Liver (tissue), 9 donors: Measurements from ENCODE around the gene C10orf67. TPM values are rescaled to one million over a fixed set of nuclear protein-coding genes. Genes with fewer than 3 reads are reported as not detected.
"Not testable (repeated sequence)": the region's sequence is repeated elsewhere in the genome, so short reads cannot be mapped to it uniquely, and the experiment has no call there.

Experiments used
- DNase-seq: peaks from one replicate; pipeline ENCODE4 v3.0.0-alpha.2; 2017; ENCODE audit warnings: low spot score
- H3K27ac ChIP-seq, 2 donors: one replicate each; pipeline ENCODE4 v1.7.0; 2013; ENCODE audit warnings: inconsistent platforms in 2 of 2, low read length in 2 of 2, control low read depth in 1 of 2, low read depth in 1 of 2, mild to moderate bottlenecking in 1 of 2
- H3K27me3 ChIP-seq, 4 donors: one replicate each; pipeline versions ENCODE4 v1.6.1 to v1.7.0; 2013; ENCODE audit warnings: low read length in 3 of 4, inconsistent platforms in 1 of 4, mild to moderate bottlenecking in 1 of 4, moderate library complexity in 1 of 4; ENCODE audit not compliant: control insufficient read depth in 4 of 4, insufficient read depth in 4 of 4
- H3K36me3 ChIP-seq, 4 donors: one replicate each; pipeline versions ENCODE4 v1.6.1 to v1.7.0; 2013; ENCODE audit warnings: low read length in 3 of 4, mild to moderate bottlenecking in 3 of 4, low read depth in 1 of 4, moderate library complexity in 1 of 4; ENCODE audit not compliant: control insufficient read depth in 4 of 4, insufficient read depth in 3 of 4
- H3K4me1 ChIP-seq, 4 donors: one replicate each; pipeline versions ENCODE4 v1.6.1 to v1.7.0; 2013; ENCODE audit warnings: low read length in 3 of 4, mild to moderate bottlenecking in 3 of 4, moderate library complexity in 1 of 4; ENCODE audit not compliant: control insufficient read depth in 4 of 4, insufficient read depth in 4 of 4
- H3K4me3 ChIP-seq, 3 donors: one replicate each; pipeline versions ENCODE4 v1.6.1 to v1.7.0; 2013; ENCODE audit warnings: low read length in 3 of 3, control low read depth in 1 of 3, low read depth in 1 of 3, mild to moderate bottlenecking in 1 of 3
- H3K9ac ChIP-seq, 2 donors: one replicate each; pipeline ENCODE4 v1.7.0; 2013; ENCODE audit warnings: low read length in 2 of 2, mild to moderate bottlenecking in 2 of 2, moderate library complexity in 2 of 2, control low read depth in 1 of 2, low read depth in 1 of 2
- H3K9me3 ChIP-seq, 4 donors: one replicate each; pipeline versions ENCODE4 v1.6.1 to v1.7.0; 2013; ENCODE audit warnings: low read length in 3 of 4; ENCODE audit not compliant: control insufficient read depth in 4 of 4
- EGR1 ChIP-seq, 2 donors: IDR thresholded peaks; 2 replicates each; pipeline ENCODE4 v1.6.1; 2016 to 2018; ENCODE audit warnings: antibody characterized with exemption in 2 of 2, low read depth in 2 of 2
- FOXA1 ChIP-seq: IDR thresholded peaks from 2 replicates; pipeline ENCODE4 v1.6.1; 2016; ENCODE audit warnings: antibody characterized with exemption
- FOXA2 ChIP-seq: IDR thresholded peaks from 2 replicates; pipeline ENCODE4 v1.6.1; 2016; ENCODE audit warnings: antibody characterized with exemption
- GABPA ChIP-seq, 2 donors: IDR thresholded peaks in 1 of 2; conservative IDR thresholded peaks in 1 of 2; 2 replicates each; pipeline ENCODE4 v1.6.1; 2016; ENCODE audit warnings: antibody characterized with exemption in 2 of 2, mild to moderate bottlenecking in 1 of 2, moderate library complexity in 1 of 2
- HNF4A ChIP-seq, 2 donors: conservative IDR thresholded peaks; 2 replicates each; pipeline ENCODE4 v1.6.1; 2016; ENCODE audit warnings: antibody characterized with exemption in 2 of 2, mild to moderate bottlenecking in 2 of 2
- HNF4G ChIP-seq: IDR thresholded peaks from 2 replicates; pipeline ENCODE4 v1.6.1; 2016; ENCODE audit warnings: antibody characterized with exemption
- JUND ChIP-seq, 2 donors: IDR thresholded peaks; 2 replicates each; pipeline ENCODE4 v1.6.1; 2016; ENCODE audit warnings: antibody characterized with exemption in 2 of 2
- NR2F2 ChIP-seq: IDR thresholded peaks from 2 replicates; pipeline ENCODE4 v1.6.1; 2016; ENCODE audit warnings: antibody characterized with exemption
- RAD21 ChIP-seq, 2 donors: IDR thresholded peaks; 2 replicates each; pipeline ENCODE4 v1.6.1; 2016; ENCODE audit warnings: antibody characterized with exemption in 2 of 2, mild to moderate bottlenecking in 2 of 2
- RXRA ChIP-seq, 2 donors: IDR thresholded peaks; 2 replicates each; pipeline ENCODE4 v1.6.1; 2017 to 2018; ENCODE audit warnings: antibody characterized with exemption in 2 of 2, mild to moderate bottlenecking in 1 of 2
- SP1 ChIP-seq: IDR thresholded peaks from 2 replicates; pipeline ENCODE4 v1.6.1; 2018; ENCODE audit warnings: antibody characterized with exemption, mild to moderate bottlenecking
- TAF1 ChIP-seq: conservative IDR thresholded peaks from 2 replicates; pipeline ENCODE4 v1.6.1; 2016; ENCODE audit warnings: antibody characterized with exemption, mild to moderate bottlenecking
- YY1 ChIP-seq: IDR thresholded peaks from 2 replicates; pipeline ENCODE4 v1.6.1; 2016; ENCODE audit warnings: antibody characterized with exemption, mild to moderate bottlenecking
- WGBS: extraction: QIAGEN DNeasy Blood & Tissue Kit; methylation state at CpG from one replicate; pipeline ENCODE4 v1.1.7; 2013; 5-methylcytosine and 5-hydroxymethylcytosine counted together
- polyA plus RNA-seq, 2 donors: library from polyadenylated mRNA; stranded (reverse) in 1 of 2; unstranded in 1 of 2; fragments of 200-250 nt in 1 of 2; fragments of >200 nt in 1 of 2; fragmentation: Nextera tagmentation in 1 of 2; extraction: Ambion mirVana in 1 of 2; gene quantifications; one replicate each; pipeline versions ENCODE4 v1.2.1 to v1.2.3, GENCODE V29; 2013 to 2015
- total RNA-seq, 2 donors: library from RNA; depleted of rRNA; stranded (reverse); fragments of >200 nt; gene quantifications; one replicate each; pipeline ENCODE4 v1.2.3, GENCODE V29; 2014
- TF ChIP-seq, protein P1 (sequence below): IDR thresholded peaks from 2 replicates; pipeline ENCODE4 v1.6.1; 2016; ENCODE audit warnings: antibody characterized with exemption
- TF ChIP-seq, protein P2 (sequence below): IDR thresholded peaks from 2 replicates; pipeline ENCODE4 v1.6.1; 2016; ENCODE audit warnings: antibody characterized with exemption
- TF ChIP-seq, protein P3 (sequence below): IDR thresholded peaks from 2 replicates; pipeline ENCODE4 v1.6.1; 2016; ENCODE audit warnings: antibody characterized with exemption
- TF ChIP-seq, protein P4 (sequence below): IDR thresholded peaks from 2 replicates; pipeline ENCODE4 v1.6.1; 2016; ENCODE audit warnings: antibody characterized with exemption, mild to moderate bottlenecking
- donor health status: healthy.
- donor health status: healthy.
- donor health status: healthy.
- donor health status: healthy.
- donor health status: healthy.

Gene C10orf67
- total and polyA plus RNA-seq, 4 donors = 0.02 TPM; not detected in 3

DNA sequence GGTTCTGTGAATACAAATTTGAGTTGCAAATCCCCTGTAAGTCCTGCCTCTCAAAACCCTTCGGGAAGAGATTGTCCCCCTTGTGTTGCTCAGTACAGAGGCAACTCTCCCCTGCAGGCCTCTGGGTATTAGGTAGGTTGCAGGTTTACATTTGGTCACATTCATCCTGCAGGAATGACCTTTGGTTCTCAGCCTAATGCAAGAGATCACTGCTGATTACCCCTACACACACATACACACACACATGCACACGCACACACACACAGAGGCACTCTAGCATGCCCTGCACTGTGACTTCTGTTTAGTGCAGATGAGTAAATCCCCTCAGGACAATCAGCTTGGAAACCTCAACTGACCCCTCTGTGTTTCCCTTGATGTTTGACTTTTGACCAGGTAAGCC is 69.2 kb downstream of the C10orf67 start:
- TF ChIP-seq NR2F2 (no peak), EGR1 (IDR thresholded peaks at IDR 0.05; ENCODE audit: low read depth in 2 of 2) (no peak), GABPA (IDR thresholded peaks at IDR 0.05 in 1 of 2, conservative IDR thresholded peaks at IDR 0.05 in 1 of 2) (no peak), RXRA (IDR thresholded peaks at IDR 0.05) (no peak), HNF4G (no peak), JUND (IDR thresholded peaks at IDR 0.05) (no peak), RAD21 (IDR thresholded peaks at IDR 0.05) (no peak), FOXA2 (no peak), FOXA1 (no peak), TAF1 (no peak), SP1 (no peak), HNF4A (conservative IDR thresholded peaks at IDR 0.05) (no peak), YY1 (no peak)
- TF ChIP-seq, protein P1, sequence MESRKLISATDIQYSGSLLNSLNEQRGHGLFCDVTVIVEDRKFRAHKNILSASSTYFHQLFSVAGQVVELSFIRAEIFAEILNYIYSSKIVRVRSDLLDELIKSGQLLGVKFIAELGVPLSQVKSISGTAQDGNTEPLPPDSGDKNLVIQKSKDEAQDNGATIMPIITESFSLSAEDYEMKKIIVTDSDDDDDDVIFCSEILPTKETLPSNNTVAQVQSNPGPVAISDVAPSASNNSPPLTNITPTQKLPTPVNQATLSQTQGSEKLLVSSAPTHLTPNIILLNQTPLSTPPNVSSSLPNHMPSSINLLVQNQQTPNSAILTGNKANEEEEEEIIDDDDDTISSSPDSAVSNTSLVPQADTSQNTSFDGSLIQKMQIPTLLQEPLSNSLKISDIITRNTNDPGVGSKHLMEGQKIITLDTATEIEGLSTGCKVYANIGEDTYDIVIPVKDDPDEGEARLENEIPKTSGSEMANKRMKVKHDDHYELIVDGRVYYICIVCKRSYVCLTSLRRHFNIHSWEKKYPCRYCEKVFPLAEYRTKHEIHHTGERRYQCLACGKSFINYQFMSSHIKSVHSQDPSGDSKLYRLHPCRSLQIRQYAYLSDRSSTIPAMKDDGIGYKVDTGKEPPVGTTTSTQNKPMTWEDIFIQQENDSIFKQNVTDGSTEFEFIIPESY = no peak
- TF ChIP-seq, protein P2, sequence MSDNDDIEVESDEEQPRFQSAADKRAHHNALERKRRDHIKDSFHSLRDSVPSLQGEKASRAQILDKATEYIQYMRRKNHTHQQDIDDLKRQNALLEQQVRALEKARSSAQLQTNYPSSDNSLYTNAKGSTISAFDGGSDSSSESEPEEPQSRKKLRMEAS = no peak
- TF ChIP-seq, protein P3, sequence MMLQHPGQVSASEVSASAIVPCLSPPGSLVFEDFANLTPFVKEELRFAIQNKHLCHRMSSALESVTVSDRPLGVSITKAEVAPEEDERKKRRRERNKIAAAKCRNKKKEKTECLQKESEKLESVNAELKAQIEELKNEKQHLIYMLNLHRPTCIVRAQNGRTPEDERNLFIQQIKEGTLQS = no peak
- H3K9ac ChIP-seq = no peak overlapping the region
- H3K27me3 ChIP-seq = no peaks in the 10 kb centered on the region
- 63% methylated on average over 2 of the region's 2 CpGs for WGBS
- no peak overlapping the region for H3K27ac ChIP-seq
- H3K4me1 ChIP-seq = no peaks in the 10 kb centered on the region
- H3K9me3 ChIP-seq = peaks cover 0 to 7% (median 1%) of the 10 kb centered on the region in 4 donors
- H3K4me3 ChIP-seq = no peak overlapping the region
- no peaks in the 10 kb centered on the region for H3K36me3 ChIP-seq
- no peak for DNase-seq

DNA sequence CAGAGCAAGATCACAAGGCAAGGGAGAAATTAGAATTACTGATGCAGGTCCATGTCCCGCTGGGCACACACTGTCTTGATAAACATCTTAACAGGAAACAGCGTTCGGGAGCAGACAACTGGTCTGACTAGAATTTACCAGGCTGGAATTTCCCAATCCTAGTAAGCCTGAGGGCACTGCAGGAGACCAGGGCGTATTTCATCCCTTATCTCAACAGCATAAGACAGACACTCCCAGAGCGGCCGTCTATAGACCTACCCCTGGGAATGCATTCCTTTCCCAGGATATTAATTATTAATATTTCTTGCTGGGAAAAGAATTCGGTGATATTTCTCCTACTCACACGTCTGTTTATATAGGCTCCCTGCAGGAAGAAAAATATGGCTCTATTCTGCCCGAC is 70.4 kb downstream of the C10orf67 start:
- H3K27ac ChIP-seq, H3K4me1 ChIP-seq, H3K4me3 ChIP-seq, H3K27me3 ChIP-seq, H3K36me3 ChIP-seq, DNase-seq, H3K9me3 ChIP-seq, H3K9ac ChIP-seq: not testable (repeated sequence)
- WGBS = 92% methylated on average over 9 of the region's 9 CpGs

GRCh38 chr10:23270531-23270930 is 74.1 kb downstream of the C10orf67 start:
- H3K9me3 ChIP-seq = peaks cover 0 to 9% (median 2%) of the 10 kb centered on the region in 4 donors

More at GRCh38 chr10:23270531-23270930, 74.1 kb downstream of the C10orf67 start:
- Histone ChIP-seq H3K4me3 (no peak overlapping the region), H3K27ac (no peak overlapping the region), H3K36me3 (no peaks in the 10 kb centered on the region), H3K9ac (no peak overlapping the region), H3K4me1 (no peaks in the 10 kb centered on the region), H3K27me3 (no peaks in the 10 kb centered on the region)
- WGBS = 86% methylated on average over 3 of the region's 3 CpGs
- no peak for DNase-seq
- TF ChIP-seq JUND (IDR thresholded peaks at IDR 0.05) (no peak), NR2F2 (no peak), RAD21 (IDR thresholded peaks at IDR 0.05) (no peak)
- TF ChIP-seq, protein P4, sequence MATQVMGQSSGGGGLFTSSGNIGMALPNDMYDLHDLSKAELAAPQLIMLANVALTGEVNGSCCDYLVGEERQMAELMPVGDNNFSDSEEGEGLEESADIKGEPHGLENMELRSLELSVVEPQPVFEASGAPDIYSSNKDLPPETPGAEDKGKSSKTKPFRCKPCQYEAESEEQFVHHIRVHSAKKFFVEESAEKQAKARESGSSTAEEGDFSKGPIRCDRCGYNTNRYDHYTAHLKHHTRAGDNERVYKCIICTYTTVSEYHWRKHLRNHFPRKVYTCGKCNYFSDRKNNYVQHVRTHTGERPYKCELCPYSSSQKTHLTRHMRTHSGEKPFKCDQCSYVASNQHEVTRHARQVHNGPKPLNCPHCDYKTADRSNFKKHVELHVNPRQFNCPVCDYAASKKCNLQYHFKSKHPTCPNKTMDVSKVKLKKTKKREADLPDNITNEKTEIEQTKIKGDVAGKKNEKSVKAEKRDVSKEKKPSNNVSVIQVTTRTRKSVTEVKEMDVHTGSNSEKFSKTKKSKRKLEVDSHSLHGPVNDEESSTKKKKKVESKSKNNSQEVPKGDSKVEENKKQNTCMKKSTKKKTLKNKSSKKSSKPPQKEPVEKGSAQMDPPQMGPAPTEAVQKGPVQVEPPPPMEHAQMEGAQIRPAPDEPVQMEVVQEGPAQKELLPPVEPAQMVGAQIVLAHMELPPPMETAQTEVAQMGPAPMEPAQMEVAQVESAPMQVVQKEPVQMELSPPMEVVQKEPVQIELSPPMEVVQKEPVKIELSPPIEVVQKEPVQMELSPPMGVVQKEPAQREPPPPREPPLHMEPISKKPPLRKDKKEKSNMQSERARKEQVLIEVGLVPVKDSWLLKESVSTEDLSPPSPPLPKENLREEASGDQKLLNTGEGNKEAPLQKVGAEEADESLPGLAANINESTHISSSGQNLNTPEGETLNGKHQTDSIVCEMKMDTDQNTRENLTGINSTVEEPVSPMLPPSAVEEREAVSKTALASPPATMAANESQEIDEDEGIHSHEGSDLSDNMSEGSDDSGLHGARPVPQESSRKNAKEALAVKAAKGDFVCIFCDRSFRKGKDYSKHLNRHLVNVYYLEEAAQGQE = no peak
